ENCODE measurements around the gene SCRN3.
"Not testable (repeated sequence)": the region's sequence is repeated elsewhere in the genome, so short reads cannot be mapped to it uniquely, and the experiment has no call there.

SCRN3 gene

GRCh38 chr2:174410039-174410438 lies 14.5 kb downstream of the SCRN3 start:
- not testable (repeated sequence) for DNase-seq

- DNase-seq: no peak
Observed at GRCh38 chr2:174412256-174412655, 16.7 kb downstream of the SCRN3 start.

GRCh38 chr2:174428214-174428613 lies 32.7 kb downstream of the SCRN3 start:
- no peak for DNase-seq

- no peak for DNase-seq
Observed at GRCh38 chr2:174430066-174430465, 34.5 kb downstream of the SCRN3 start.

GRCh38 chr2:174431902-174432301 lies 36.4 kb downstream of the SCRN3 start:
- DNase-seq: no peak

GRCh38 chr2:174436351-174436750 lies 40.8 kb downstream of the SCRN3 start:
- DNase-seq: no peak

- no peak for DNase-seq
Observed at GRCh38 chr2:174438146-174438886, 42.8 kb downstream of the SCRN3 start.

- no peak for DNase-seq
Observed at GRCh38 chr2:174439323-174439722, 43.8 kb downstream of the SCRN3 start.

- no peak for DNase-seq
Observed at GRCh38 chr2:174439950-174440349, 44.4 kb downstream of the SCRN3 start.

GRCh38 chr2:174442546-174443510 lies 47.3 kb downstream of the SCRN3 start:
- no peak for DNase-seq

GRCh38 chr2:174444761-174445160 lies 49.2 kb downstream of the SCRN3 start:
- DNase-seq: no peak

- no peak for DNase-seq
Observed at GRCh38 chr2:174445248-174445647, 49.7 kb downstream of the SCRN3 start.

- no peak for DNase-seq
Observed at GRCh38 chr2:174446531-174446930, 51.0 kb downstream of the SCRN3 start.

- no peak for DNase-seq
Observed at GRCh38 chr2:174449033-174449432, 53.5 kb downstream of the SCRN3 start.

GRCh38 chr2:174450021-174450816 lies 54.7 kb downstream of the SCRN3 start:
- DNase-seq: no peak

GRCh38 chr2:174454566-174454965 lies 59.0 kb downstream of the SCRN3 start:
- no peak for DNase-seq

GRCh38 chr2:174461221-174461620 lies 65.7 kb downstream of the SCRN3 start:
- DNase-seq: no peak

- no peak for DNase-seq
Observed at GRCh38 chr2:174465327-174465726, 69.8 kb downstream of the SCRN3 start.

GRCh38 chr2:174473796-174474195 lies 78.3 kb downstream of the SCRN3 start:
- no peak for DNase-seq

- DNase-seq: no peak
Observed at GRCh38 chr2:174477759-174478158, 82.2 kb downstream of the SCRN3 start.
